HL-60/S4 treated with phorbol 12-myristate 13-acetate at 8.2 ng/mL for 4 days and 3 days (cell line): ENCODE results near the gene ARHGAP35.
"Not testable (repeated sequence)": the region's sequence is repeated elsewhere in the genome, so short reads cannot be mapped to it uniquely, and the experiment has no call there.

Experiments used
- in situ Hi-C: fragments of 300-500 bp; cut with MboI; formaldehyde crosslinking; loops from 2 replicates; pipeline ENCODE4 v1.15.0; 2022; ENCODE audit warnings: low sequenced_read_pairs

The ARHGAP35 gene

DNA sequence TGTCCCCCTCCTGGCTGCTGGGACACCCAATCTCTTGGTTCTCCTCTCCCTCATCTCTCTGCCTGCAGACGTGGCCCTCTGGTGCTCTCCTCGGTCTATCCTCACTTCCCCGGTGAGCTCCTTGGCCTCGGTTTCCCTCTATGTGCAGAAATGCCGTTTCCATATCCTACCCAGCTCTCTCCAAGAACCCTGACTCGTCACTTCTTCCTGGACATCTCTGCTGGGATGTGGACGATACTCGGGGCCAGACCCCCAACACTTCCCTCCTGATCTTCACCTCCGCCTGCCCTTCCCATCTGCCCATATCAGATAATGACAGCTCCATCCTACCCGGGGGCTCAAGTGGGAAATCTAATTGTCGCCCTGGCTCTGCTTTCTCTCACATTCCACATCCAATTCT is 18.0 kb upstream of the ARHGAP35 start:
- in situ Hi-C loops, result no loop called here

DNA sequence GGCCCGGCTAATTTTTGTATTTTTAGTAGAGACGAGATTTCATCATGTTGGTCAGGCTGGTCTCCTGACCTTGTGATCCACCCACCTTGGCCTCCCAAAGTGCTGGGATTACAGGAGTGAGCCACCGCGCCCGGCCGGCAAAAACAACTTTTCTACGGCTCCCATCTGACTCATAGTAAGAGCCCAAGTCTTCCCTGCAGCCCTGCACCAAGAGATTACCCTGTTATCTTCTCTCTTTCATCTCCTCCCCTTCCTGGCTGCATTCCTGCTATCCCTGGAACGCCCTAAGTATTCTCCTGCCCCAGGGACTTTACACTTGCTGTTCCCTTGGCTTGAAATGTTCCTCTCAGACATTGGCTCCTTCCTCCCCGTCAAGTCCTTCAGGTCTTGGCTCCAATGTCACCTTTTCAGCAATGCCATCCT is 16.7 kb upstream of the ARHGAP35 start:
- in situ Hi-C loops, result no loop called here

DNA sequence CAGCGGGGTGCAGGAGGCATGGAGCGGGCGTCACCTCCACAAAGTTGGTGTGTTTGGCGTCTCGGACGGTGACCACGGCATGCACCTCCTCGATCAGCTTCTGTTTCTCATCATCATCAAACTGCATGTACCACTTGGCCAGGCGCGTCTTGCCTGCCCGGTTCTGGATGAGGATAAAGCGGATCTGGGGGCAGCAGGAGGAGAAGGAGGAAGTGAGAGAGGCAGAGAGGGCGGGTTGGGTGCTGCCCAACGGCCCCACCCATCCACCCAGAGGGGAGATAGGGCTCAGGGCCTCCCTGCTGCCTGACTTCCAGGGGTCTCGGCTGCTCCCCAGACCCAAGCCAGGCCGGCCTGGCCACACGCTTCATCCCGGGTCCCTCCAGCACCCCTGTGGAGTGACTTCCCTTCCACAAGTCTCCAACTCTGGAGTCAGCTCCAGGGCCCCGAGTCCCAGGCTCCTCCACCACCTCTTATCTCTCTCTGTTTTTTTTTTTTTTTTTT is 14.8 kb upstream of the ARHGAP35 start:
- in situ Hi-C loops, result no loop called here

DNA sequence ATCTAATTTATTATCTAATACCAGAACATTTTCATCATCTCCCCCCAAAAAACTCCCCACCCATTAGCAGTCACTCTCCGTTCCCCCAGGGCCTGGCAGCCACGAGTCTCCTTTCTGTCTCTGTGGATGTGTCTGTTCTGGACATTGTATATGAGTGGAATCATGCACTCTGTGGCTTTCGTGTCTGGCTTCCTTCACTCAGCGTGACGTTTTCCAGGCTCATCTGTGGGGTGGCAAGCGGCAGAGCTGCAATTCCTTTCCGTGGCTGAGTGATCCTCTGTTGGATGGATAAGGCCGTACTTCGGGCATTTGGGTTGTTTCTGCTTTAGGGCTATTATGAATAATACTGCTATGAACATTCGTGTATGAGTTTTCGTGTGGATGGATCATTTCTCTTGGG is 13.3 kb upstream of the ARHGAP35 start:
- in situ Hi-C loops, result no loop called here

DNA sequence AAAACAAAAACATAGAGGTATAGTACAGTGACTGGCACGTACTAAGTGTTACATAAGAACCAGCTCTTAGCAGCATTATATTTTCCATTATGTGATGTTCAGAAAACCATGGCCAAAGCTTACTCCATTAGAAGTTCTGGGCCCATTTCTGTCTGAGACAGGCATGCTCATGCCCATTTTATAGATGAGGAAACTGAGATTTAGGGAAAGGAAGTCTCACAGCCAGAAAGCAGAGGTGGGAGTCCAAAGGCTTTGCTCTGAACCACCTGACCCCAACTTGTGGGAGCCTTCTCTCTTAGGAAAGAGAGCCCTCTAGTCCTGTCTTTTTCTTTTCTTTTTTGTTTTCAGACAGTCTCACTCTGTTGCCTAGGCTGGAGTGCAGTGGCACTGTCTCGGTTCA is 12.4 kb upstream of the ARHGAP35 start:
- in situ Hi-C loops, result no loop called here

DNA sequence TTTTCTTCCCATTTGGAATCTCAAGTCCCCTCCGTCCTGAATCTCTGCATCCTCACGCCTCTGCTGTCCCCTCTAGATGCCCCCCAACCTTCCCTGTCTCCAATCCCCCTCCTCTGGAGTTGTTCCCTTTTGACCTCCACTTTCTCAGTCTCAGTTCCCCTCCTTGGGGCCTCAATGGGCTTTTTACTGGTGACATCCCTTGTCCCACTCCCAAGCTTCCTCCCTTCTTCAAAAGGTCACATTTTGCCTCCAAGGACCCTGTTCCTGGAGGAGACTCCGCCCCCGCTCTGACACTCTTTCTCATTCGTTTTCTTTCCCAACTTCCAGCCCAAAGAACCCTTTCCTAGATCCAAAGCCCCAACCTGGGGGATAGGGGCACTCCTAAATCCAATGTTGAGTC is 11.2 kb upstream of the ARHGAP35 start:
- in situ Hi-C loops, result no loop called here

DNA sequence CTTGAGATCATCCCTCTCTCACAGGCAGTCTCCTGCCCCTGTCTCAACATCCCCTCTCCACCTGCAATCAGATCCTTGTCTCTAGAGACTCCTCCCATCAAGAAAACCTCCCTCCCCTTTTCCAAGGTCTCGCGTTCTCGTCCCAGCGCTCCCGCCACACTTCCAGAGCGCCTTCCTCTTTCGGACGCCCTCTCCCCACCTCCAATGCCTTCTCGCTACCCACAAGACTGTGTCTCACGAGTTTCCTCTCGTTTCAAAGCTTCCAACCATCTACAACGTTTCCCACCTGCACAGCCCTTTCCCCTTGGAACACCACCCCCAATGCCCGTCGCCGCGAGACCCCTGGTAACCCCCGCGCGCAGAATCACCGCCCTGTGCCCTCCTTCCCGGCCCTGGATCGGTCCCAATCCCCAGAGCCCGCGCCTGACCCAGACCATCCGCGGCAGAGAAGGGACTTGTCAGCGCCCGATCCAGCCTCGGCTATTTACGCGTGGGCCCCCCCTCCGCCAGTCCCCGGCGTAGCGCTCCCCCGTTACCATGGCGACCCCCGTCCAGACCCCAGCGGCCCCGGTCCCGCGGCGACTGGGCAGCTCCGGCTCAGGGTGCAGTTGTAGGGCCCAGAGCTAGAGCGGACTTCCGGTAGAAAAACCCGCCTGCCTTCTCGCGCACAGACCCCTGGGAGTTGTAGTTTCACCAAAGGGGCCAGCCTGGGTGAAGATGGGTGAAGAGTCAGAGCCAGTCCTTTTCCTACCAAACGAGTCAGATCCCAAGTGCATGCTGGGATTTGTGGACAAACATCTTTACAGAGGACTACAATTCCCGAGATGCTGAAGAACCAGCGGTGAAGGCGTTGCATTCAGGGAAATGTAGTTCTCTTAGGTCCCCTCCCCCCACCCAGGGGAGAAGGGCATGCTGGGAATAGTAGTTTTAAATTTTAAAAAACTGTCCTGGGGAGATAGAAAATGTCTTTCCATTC is 10.3 kb upstream of the ARHGAP35 start, which contains the start of gene AP2S1:
TSS of gene AP2S1 (minus strand) at position 619 of the 976 bp plus-strand sequence. CDS start at position 539, 80 bp downstream.
- in situ Hi-C loops, result no loop called here

DNA sequence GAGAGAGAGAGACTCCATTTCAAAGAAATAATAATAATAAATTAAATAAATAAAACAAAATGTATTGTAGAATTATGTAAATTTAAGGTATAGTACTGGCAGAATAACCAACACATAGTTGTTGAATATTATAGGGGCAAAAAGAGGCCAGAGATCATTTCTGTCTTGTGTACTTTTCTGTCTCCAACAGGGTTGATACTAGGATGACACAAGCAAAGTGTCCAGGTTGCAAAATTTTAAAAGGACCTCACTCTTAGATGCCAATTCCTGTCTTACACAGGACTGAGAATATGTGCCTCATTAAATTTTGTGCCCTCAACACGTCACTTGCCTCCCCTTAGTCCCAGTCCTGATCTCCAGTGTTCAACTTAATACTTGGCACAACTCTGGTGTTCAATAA is 8.0 kb upstream of the ARHGAP35 start:
- in situ Hi-C loops, result no loop called here

DNA sequence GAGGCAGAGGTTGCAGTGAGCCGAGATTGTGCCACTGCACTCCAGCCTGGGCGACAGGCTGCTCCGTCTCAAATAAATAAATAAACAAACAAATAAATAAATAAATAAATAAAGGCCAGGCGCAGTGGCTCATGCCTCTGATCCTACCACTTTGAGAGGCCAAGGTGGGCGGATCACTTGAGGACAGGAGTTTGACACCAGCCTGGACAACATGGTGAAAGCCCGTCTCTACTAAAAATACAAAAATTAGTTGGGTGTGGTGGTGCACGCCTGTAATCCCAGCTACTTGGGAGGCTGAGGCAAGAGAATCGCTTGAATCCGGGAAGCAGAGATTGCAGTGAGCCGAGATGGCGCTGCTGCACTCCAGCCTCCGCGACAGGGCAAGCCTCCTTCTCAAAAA is 6.1 kb upstream of the ARHGAP35 start:
- in situ Hi-C loops, result not testable (repeated sequence)

DNA sequence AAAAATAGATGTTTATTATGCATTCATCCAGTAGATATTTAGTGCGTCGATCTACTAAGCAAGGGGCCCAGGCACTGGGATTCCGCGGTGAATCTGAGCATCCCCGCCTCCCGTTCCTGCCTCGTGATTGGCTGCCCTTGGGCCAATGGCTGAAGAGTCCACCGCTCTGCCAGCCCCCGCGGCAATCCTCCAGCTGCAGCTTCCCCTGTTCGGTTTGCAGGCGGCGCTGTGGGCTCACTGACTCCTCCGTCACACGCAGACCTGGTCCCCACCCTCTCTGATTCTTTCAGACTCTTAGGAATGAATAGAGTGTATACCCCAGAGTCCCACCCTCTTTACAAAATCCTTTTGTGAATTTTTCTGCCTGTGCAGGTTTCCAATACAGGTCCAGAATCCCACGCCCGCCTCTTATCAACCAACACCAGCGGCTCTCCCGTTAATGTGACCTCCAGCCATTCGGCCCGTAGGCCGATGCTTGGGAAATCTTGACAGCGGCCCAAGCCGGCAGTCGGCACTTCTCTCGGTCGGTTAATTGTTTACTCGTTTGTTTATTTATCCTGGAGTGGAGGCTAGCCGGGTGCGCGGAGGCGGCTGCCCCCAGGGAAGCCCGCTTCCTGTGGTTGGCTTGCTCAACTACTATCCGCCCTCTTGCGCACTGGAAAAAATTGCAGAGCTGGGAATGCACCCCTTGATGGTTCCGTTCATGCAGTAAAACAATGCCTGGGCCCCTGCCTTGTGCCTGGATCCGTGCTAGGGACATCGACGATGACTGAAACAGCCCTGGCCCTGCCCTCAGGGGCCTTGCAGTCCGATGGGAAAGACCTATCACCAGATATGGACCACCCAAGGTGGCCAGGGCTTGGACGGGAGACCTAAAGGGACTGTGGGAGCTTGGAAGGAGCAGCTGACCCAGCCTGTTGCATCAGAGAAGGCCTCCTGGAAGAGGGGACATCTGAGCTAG is 4.5 kb upstream of the ARHGAP35 start:
- in situ Hi-C loops, result no loop called here

DNA sequence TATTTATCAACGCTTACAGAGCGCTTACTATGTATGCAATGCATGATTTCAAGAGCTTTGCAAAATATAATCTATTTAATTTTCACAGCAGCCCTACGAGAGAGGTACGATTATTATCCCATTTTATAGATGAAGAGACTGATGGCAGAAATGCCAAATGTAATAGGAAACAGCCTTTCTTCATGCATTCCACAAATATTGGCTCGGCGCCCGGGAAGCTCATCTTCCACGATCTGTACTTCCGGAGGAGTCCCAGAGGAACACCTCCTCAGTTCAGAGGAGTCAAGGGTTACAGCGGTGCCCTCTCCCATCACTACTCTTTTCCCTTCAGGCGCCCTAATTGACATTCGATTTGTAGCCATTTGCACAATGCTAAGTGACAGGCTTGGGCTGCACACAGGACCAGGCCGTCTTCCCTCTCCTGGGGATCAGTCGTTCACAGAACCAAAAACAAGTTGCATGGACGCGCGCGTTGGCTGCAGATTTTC is 1.1 kb upstream of the ARHGAP35 start:
- in situ Hi-C loops, result no loop called here

DNA sequence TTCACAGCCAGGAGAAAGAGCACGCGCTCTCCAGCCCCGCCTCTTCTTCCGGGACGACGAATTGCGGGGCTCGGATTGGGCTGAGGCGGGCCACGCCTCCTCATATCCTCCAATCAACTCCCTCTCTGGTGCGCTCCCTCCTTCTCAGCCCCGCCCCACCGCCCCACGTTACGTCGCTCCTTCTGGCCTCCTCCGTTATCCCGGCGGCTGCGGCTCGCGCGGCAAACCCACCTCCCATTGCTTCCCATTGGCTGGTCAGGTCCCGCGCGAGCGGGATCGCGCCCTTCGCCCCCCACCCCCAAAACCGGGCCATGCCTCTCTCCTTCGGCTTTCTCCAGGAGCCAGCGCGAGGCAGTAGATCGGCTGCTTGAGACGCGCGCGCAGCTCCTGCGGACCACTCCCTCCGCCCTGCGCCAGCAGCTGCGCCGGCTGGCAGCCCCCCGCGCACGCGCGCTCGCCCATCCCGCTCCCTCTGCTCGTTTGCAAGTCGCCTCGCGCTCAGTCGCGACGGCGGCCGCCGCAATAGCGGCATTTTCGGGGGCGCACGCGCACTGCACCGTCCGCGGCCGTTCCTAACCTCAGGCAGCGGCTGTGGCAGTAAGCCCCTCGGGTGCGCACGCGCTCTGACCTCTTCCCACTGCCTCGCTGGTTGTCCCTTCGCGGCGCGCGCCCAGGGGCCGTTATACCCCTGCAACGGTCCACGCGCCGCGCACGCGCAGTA is 512 bp upstream of the ARHGAP35 start:
- in situ Hi-C loops, result no loop called here

DNA sequence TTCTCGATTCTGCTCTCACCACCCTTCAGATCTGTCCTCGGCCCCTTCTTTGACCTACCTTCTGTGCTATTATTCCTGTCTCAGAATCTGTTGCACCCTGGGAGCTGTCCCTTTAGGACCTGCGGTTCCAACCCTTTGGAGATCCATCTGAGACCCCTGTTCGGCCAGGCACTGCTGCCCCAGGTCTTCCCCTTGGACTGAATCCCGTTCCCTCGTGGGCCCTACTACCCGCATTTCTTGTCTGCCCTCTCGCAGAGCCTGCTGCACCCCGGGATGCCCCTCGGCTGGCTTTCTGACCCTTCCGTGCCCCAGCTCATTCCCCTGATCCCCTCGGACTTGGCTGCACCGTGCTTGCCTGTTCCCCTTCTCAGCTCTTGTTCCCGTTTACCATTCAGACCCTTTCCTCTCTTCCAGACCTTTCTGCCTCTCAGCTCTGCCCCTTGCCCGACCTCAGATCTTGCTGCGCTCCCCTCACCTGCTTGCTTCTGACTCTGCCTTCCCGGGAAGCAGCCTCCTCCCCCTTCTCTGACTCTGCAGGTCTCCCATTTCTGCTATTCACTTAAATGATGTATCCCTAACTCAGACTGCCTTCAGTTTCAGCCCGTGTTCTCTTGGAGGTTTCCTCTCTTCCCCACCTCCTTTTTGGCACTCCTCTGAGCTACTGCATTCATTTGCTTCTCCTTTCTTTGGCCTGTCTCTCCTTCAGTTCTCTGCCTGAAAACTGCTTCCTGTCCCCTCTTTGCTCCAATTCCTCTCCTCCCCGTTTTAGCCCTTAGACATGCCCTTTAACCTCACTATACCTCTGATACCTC is 1.1 kb downstream of the ARHGAP35 start:
- in situ Hi-C loops, result no loop called here

DNA sequence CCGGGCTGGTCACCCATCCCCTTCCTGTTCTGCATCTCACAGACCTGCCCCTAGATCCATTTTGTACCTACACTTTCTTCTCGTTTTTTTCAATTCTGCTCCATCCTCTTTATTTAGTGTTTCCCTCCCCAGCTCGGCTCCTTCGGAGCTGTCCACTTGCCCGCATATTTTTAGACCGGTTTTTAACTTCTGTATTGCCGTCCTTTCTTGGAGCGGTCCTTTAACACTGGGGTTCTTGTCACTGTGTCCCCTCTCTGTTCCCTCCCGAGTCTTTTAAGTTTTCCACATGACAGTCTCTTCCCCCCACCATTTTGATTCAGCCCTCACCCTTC is 1.7 kb downstream of the ARHGAP35 start:
- in situ Hi-C loops, result no loop called here

DNA sequence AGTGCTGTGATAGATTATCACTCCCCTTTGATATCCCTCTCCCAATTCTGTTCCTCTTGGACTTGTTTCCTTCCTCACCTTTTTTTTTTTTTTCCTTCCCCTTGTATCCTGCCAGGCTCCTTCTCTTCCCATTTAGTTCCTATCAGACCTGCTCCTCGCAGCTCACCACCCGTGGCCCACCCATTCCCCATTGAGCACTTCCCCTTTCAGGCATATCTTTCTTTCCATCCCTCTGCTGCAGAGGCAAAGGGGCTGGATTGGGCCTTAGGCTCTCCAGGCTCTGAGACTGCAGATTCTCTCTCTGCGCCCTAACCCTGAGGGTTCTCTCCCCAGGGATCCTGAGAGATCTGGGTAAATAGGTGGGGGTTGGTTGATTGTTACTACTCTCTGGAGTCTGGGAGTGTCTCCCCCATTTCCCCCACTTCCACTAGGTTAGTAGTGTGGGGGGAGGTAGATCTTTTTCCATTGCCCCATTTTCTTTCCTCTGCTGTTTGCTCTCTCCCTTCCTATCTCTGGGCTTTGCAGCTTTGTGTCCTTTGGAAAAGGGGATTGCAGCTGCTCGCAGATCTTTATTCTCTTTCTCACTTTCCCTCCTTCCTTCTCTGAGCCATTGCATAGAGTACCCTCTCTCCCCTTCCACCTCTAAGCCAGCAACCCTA is 2.3 kb downstream of the ARHGAP35 start:
- in situ Hi-C loops, result no loop called here

DNA sequence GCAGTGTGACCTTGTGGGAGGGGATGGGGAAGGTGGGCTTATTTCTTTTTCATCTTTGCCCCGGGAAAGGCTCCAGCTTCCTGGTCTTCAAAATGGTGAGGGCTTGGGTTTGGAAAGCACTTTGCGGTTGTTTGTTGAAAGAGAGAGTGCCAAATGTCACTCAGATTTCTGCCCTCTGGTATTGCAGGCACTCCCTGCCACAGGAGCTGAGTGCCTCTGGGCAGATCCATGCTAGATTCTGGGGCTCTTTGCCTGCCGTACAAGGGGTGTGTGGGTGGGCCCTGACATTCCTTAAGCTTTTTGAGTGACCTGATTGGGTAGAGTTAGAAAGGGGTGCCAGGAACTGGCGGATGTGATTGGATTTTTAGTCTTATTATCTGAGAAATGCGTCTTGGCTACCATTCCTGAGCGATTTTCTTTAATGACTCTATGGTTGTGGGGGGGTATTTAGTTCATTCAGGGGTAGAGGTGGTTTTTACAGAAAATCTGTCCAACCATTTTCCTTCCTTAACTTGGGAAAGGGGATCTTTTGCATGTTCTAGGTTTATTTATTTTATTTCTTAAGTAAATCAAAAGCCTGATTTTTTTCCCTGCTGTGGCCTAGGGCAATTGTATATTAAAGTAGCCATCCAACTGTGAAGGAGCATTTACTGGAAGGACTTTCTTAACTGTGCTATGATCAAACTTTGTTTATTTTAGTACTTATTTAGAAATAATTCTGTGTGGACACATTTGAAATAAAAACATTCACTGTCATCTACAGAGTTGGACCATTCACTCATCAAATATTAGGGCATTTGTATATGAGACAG is 3.2 kb downstream of the ARHGAP35 start:
- in situ Hi-C loops, result no loop called here

DNA sequence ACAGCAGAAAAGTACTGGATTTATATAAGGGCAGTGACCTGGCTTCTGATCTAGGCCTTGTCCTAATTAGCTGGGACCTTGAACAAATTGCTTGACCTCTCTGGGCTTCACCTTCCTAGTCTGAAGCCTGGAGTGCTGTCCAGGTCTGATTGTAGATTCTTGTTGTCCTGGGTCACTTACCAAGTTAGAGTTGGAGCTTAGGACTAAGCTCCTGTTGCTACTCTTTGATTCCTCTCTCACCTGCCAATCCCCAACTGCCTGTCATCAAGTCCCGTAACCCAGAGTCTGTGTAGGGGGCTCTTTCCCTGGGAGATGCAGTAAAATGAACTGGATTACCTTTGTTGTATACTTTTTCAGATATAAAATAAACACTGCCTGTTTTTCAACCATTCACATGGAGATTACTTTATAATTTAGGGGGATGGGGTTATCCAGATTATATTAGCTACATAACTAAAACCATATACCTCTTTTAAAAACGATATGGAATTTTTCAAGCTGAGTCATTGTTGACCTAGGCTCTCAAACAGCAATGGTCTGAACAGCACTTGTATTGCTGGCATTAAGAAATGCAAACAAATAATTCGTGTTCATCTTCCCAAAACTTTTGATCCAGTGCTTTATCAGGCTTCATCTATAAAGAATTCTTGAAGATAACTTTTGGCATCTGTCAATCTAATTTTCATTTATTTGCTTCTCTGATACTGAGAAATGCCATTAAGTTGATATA is 5.8 kb downstream of the ARHGAP35 start:
- in situ Hi-C loops, result no loop called here

DNA sequence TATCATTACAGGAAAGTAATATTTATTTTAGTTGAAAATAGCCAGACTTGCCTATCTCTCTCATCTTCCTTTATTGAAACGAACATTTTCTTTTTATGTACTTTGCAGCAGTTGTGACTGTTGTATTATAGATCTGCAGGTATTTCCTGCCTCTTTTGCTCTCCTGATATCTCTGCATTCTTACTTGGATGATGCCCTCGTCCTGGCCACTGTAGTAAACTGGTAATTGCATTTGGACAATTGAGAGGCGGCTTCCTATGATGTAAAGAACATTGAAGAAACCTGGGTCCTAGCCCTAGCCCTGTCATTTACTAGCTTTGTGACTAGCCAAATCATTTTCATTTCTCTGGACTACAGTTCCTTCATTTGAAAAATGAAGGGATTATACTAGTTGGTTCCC is 6.4 kb downstream of the ARHGAP35 start:
- in situ Hi-C loops, result no loop called here
